NCI-H146 treated with DMSO at 0.1 percent for 48 hours (cell line): ENCODE measurements around the gene ATF2.

Experiments
- DNase-seq: peaks from one replicate; lab custom pipeline; 2025; ENCODE audit not compliant: unreplicated experiment; lab: John Stamatoyannopoulos, UW

ATF2 gene, protein sequence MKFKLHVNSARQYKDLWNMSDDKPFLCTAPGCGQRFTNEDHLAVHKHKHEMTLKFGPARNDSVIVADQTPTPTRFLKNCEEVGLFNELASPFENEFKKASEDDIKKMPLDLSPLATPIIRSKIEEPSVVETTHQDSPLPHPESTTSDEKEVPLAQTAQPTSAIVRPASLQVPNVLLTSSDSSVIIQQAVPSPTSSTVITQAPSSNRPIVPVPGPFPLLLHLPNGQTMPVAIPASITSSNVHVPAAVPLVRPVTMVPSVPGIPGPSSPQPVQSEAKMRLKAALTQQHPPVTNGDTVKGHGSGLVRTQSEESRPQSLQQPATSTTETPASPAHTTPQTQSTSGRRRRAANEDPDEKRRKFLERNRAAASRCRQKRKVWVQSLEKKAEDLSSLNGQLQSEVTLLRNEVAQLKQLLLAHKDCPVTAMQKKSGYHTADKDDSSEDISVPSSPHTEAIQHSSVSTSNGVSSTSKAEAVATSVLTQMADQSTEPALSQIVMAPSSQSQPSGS

GRCh38 chr2:175167792-175168563, at the start of gene ATF2:
Gene ATF2 (minus strand): TSS chr2:175168203. CDS start chr2:175136443, 31,760 bp downstream.
- DNase-seq: peak; percentile 95

DNA sequence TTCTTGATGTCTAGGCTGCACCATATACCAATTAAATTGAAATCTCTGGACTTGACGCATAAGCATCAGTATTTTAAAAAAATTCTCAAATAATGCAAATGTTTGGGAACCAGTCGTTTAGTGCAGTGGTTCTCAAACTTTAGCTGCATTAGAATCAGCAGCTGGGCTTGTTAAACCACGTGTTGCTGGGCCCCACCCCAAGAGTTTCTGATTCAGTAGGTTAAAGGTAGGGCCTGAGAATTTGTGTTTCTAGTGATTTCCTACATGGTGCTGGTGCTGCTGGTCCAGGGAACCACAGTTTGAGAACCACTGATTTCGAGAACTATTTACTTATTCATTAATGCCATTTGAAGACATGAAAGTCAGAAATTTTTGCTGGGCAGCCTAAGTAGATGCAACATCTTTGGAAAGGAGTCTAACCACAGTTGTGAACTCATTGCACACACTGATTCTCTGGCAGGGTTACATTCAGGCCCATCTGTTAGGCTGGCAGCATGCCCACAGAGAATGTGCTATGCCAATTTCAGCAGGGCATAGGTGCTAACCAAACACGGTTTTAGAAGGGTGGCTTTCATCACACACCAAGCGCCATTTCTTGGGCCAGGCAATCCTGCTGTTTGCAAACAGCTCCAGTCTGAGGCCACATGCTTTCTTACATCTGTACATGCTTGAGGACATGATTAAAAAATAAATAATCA, 39.9 kb upstream of the ATF2 start:
- DNase-seq: no peak

GRCh38 chr2:175206866-175207265, 38.9 kb upstream of the ATF2 start:
- DNase-seq: peak; percentile 60

DNA sequence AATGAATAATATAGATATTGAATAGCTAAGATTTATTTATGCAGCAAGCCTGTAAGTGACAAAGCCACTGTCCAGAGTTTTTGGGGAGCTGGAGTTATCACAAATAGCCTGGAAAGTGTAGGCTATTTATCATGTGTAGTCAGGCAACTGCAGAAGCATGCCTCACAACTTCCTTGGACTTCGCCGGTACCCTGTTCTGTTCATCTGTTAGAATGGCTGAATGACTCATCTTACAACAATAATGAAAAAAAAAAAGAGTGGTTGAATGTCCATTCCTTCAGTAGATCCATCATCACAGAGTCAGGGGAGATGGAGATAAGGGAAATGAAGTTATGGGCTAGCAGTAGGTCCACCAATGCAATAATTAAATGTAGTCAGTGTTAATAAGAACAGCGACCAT, 37.5 kb upstream of the ATF2 start:
- DNase-seq: no peak

DNA sequence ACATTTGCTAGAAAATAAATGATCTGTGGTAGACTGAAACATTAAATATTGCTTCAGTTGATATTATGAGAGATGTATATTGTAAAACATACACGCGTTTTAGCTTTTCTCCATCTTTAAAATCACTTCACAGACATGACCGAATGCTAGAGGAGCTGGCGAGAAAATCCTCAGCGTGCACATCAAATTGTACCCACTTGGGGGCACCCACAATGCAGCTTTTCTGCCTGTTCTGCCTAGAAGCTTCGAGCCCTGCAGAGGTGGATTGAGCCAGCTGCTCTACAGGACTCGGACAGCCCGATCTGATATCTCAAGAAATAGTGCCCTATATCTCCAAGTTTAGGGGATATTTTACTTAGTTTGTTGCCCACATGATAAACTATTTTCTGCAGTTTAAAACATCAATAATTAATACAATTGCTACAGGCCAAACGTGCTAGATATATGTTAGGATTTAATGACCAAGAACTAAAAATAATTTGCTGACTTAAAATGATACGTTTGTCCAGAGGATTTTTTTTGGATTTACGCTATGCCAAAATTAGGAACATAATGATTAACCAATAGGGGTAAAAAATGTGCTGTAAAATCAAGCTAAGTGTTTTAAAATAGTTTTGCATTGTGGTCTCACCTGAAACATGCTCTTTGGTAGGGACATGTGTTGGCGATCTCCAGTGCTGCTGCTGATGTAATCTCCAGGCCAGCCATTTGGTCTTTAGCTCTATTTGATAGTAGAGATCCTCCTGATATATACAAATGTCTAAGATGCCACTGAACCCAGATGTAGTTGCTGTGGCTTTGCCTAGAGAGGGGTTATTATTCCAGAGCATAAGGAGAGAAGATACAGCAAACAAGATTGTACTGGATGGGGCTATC, 35.9 kb upstream of the ATF2 start:
- DNase-seq: peak; percentile 52

DNA sequence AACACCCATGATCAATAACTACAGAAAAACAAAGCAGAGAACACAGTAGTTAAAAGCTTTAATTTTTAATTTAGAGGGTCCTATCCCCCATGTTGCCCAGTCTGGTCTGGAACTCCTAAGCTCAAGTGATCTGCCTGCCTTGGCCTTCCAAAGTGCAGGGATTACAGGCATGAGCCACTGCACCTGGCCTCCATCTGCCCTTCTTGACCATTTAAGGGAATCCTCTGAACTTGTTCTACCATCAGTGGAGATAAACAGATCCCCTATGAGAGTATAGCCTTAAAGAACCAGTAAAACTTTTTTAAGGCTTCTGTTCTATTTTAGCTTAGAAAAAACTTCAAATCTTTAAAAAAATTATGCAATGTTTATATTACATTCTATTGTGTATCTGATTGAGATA, 27.0 kb upstream of the ATF2 start:
- DNase-seq: no peak

DNA sequence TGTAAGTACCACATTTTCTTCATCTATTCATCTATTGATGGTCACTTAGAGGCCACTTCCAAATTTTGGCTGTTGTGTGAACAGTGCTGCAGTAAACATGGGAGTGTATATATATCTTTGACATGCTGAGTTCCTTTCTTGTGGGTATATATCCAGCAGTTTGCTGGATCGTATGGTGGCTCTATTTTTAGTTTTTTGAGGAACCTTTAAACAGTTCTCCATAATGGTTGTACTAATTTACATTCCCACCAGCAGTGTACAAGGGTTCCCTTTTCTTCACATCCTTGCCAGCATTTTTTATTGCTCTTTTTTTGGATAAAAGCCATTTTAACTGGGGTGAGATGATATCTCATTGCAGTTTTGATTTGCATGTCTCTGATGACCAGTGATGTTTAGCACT, 20.8 kb upstream of the ATF2 start:
- no peak for DNase-seq

GRCh38 chr2:175187378-175187777, 19.4 kb upstream of the ATF2 start:
- DNase-seq: no peak

GRCh38 chr2:175183674-175184073, 15.7 kb upstream of the ATF2 start:
- DNase-seq: no peak

- DNase-seq: no peak
These were observed 13.9 kb upstream of the ATF2 start for GRCh38 chr2:175181877-175182308.

DNA sequence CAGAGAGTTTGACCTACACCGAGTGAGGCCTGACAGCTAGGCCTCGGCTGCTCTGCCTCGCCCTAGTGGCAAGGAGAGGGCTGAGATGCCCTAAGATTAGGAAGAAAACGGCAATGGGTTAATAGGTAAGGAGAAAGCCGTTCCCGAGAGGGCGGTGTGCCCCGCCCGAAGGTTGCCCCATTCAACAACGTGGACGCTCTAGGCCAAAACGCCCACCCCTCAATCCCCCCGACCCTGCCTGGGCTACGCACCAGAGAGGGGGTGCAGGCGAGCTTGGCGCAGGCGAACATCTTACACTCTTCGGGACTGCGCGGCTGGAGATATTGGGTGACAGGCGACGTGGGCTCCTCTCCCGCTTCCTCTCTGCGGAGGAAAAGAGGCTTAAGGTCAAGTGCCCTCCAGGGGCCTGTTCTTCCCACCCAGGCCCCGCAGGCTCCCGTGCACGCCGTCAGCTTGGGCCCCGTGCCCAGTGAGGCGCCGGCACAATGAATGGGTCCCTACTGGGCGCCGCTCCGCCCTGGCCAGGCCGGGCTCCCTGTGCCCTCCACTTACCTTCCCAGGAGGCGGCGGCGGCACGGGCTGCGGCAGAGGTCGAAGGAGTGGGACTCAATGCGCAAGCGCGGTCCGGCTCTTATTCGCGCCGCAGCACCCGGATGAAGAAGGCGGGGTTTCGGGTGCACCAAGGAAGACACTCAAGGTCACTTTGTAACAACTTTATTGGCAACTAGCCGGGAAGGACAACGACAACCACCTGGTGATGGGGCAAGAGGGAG, 13.3 kb upstream of the ATF2 start, which contains the start of gene ATP5MC3:
Gene ATP5MC3 (minus strand): TSS at position 607 of the 773 bp plus-strand sequence. CDS start 317 bp downstream, at position 290.
- peak; percentile 81 for DNase-seq

- DNase-seq: no peak
These were observed 12.7 kb upstream of the ATF2 start for GRCh38 chr2:175180701-175181103.

DNA sequence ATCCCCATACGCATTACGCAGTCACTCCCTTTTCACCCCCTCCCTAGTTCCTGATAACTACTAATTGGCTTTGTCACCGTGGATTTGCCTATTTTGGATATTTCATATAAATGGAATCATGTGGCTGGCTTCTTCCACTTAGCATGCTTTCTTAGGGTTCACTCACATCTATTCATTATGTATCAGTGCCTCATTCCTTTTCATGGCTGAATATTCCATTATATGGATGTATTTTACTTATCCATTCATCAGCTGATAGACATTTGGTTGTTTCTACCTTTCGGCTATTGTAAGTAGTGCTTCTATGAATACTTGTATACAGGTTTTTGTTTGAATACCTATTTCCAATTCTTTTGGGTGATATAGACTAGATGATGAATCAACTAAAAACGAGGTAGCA, 8.6 kb upstream of the ATF2 start:
- DNase-seq: no peak

DNA sequence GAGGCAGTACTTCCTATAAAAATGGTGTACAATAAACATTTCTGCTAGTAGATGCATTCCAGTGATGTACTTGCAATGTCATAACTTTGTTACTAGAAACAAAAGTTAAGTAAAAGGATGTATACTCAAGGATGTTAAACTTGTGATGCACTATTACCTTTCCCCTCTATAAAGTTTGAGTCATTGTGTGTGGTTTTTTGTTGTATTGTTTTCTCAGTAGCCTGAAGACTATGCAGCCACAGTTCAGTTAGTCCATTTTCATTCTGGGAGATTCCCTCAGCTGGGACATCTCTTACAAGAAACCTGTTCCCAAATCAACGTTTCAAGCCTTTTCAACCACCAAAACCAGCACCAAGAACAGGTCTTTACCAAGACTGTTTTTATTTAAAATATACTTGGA, 7.9 kb upstream of the ATF2 start:
- no peak for DNase-seq

GRCh38 chr2:175175320-175175719, 7.3 kb upstream of the ATF2 start:
- DNase-seq: no peak

- DNase-seq: no peak
These were observed 2.8 kb upstream of the ATF2 start for GRCh38 chr2:175170659-175171304.

DNA sequence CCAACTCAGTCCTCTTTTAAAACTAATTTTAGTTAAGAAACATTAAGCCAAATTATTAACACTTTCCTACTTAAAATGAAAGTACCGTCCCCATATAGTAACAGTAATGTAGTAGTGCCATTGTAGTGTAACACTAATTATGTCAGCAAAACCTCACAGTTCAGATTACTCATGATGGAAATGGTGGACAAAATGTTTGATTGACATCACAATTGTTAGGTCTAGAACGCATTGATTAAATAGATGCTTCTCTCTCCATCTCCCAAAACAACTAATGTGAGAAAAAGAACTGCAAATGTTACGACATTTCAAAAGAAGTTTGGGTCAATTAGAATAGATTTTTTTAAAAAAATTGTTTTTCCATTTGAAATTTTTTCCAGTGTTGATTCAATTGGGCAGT, 1.2 kb upstream of the ATF2 start:
- no peak for DNase-seq

- no peak for DNase-seq
These were observed 552 bp upstream of the ATF2 start for GRCh38 chr2:175168564-175168945.
